ENCODE results near the gene TLE1.
"Not testable (repeated sequence)": the region's sequence is repeated elsewhere in the genome, so short reads cannot be mapped to it uniquely, and the experiment has no call there.

Gene TLE1

DNA sequence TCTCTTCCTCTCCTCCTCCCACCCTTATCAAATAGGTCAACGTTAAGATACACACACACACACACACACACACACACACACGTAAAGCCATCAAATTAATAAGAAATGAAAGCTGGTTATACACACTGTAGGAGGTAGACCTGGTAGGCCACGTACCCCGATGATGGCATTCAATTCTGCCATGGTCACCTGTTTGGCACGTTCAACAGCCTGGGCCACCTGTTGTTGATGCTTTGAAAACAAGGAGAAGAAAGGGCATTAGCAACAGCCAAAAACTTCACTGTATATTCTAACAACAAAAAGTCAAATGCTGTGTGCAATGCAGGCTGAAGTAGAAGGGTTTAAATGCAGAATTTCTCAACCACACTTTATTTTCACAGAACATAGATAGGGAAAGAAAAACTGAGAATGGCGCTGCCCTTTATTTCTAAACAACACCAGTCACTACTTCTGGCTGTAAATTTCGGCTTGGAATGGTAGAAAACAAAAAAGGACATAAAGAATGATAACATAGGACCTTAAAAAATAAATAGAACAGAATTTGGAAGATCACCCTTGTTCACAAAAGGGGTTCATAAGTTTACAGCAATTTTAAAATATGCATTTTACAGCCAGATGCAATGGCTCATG lies 37.2 kb downstream of the TLE1 start:
- no peak for DNase-seq

DNA sequence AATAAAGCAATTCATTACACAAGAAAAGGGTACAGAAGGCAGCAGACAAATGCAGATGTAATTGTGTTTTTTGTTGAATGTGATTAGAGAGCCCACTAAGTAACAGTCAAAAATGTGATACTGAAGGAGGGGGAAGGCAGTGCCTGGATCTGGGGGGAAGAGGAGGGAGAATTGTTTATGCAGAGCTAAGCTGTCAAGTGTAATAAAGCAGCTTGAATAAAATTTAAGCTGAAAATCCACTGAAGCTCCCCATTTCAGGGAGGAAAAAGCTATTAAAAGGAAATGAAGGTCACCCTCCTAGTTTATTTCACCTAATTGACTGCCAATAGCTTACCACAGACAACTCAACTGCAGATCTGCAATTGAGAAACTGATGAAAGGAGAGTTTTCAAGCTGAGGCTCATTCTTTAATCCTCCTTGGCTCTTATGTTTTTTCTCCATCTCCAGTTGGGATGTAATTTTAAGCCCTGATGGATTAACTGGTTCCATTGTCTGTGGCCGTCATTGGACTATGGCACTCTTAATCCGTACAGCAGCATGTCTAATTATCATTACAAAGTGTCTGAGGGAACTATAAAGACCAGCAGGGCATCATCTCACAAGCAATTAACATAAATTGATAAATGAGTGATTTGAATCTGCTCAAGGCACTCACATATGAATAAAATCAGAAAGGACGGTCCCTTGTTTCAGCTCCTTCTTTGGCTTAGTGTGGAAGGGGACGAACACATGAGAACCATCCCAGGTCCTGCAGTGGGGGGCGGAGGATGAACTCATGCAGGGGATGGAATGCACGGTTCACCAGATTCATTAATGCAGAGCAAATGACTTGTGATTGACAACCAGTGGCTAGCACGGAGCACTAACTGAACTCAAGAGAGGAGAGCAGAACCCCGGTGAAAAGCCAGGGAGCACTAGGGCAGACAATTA lies 38.5 kb downstream of the TLE1 start:
- no peak for DNase-seq

DNA sequence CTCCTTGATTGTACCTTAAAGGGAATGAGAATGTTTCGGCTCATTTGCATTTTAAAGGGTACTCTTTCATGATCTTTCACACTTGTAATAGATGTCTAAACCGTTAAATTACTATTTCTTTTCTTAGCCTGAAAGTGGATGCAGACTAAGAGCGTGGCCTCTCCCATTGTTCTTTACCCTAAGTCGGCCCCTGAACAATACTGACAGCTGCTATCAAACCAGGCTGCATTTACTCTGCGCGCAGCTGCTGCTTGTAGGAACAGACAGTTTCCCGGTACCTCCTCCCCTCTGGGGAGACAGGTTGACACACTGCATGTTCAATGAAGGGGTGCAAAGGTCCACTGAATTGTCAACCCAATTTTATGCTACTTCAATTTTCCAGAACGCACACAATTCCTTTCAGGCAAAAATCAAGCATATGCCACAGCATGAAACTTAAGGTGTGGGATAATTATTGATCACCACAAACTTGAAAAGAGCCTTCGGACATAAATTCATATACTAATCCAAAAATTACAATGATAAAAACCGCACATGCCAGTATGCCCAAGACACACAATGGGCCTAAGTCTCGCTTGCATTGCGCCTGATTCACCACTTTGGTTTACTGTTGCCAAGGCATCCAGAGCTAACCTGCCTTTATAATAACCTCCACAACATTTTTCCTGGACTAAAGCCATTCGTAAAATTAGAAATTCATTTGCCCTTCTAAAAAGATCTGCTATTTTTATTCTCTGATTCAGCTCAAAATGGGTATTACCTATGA lies 39.7 kb downstream of the TLE1 start:
- DNase-seq = no peak

GRCh38 chr9:81648891-81649290 lies 40.5 kb downstream of the TLE1 start:
- no peak for DNase-seq

DNA sequence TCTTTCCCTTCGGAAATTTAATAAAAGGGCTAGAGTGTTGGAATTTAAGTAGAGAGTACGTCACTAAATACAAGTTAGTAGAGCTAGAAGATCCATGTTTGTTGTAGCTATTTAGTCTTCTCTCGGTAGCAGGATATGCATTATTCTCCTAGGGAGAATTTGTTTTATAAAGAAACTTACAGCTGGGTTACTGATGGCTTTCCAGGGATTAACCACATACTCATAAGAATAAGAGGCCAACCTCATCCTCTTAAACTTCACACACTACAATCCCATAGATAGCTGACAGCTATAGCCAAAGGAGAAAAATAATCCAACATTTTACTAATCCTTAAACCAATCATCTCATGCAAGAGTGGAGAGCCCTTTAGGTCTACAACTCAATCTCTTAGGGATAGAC lies 43.0 kb downstream of the TLE1 start:
- DNase-seq = no peak

- DNase-seq = not testable (repeated sequence)
These were observed 44.8 kb downstream of the TLE1 start for GRCh38 chr9:81644513-81644912.

- peak; percentile 68 for DNase-seq
These were observed 52.1 kb downstream of the TLE1 start for GRCh38 chr9:81637276-81637675.

DNA sequence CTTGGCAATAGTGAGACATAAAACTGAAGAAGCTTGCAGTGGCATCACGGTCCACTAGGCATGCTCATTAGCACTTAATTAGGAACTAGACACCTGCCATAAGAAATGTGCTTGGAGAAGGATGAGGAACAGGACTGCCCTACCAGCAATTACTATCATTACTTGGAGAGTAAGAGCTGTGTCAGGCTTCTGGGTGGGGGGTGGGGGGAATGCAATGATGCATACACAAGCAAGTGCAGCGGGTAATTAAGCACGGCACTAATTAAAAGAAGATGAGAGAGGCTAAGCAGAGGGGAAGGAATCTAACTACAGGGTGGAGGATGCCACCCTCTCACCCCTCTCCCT lies 53.1 kb downstream of the TLE1 start:
- no peak for DNase-seq

DNA sequence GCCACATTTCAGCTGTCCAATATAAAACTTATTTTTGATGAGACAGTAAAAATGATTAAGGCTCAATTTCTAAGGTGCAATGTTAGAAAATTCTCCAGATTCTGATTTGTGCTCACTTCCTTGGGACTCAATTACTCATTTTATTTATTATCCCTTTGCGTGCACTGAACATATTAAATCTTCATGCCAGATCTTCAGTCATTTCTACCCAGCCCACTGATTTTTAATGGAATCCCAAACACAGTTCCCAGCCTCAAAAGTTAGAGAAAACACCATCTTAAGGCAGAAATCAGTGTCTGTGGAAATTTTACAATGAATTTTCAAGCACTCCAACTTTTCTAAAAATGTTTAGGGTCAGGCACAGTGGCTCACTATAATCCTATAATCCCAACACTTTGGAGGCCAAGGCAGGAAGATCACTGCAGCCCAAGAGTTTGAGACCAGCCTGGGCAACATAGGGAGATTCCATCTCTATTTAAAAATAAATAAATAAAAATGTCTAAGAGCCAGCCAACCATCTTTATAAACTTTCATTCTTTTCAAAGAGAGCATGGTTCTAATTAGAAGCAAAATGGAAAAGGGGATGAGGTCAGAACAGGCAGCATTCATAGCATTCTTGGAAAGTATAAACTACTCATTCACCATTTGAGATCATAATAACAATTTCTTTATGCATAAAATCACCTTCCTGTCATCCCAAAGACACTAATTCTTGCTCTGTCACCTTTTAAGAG lies 53.7 kb downstream of the TLE1 start:
- no peak for DNase-seq

GRCh38 chr9:81634915-81635516 lies 54.3 kb downstream of the TLE1 start:
- DNase-seq = no peak

DNA sequence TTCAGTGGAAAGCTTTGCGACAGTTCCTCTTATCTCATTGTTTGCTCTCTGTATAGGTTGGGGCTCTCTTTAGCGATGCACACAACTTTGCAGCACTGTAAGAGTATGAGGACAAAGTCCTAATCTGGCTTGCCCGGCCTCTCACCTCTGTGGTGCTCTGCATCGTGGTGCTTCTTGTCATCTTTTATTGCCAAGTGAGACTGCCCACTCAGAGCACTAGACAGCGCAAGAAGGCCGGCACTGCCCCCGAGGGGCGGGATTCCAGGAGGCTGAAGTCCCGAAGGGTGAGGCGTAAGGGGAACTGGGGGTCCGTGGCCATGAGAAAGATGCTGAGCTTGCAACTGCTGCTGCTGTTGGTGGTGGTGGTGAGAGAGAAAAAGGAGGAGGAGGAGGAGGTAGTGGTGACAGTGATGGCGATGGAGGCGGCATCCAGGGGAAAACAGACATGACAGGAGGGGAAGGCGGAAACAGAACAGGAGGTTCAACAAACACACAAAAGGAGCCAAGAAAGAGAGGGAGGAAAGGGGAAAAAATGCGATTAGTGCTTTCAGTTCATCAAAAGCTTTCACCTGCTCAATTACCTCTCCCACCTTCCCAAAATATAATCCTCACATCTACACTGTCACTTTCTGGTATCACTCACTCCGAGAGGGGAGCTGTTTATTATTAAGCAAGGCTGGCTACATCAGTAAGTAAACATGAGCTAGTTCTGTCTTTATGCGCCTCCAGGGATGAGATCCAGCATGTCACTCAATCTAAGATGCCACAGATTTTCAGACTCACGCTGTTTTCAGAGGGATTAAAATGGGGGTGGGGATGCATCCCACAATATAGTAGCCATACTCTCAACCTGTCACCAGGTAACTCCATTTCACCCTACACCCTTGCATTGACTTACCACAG lies 55.1 kb downstream of the TLE1 start:
- DNase-seq = no peak

- no peak for DNase-seq
These were observed 56.7 kb downstream of the TLE1 start for GRCh38 chr9:81632599-81632998.

DNA sequence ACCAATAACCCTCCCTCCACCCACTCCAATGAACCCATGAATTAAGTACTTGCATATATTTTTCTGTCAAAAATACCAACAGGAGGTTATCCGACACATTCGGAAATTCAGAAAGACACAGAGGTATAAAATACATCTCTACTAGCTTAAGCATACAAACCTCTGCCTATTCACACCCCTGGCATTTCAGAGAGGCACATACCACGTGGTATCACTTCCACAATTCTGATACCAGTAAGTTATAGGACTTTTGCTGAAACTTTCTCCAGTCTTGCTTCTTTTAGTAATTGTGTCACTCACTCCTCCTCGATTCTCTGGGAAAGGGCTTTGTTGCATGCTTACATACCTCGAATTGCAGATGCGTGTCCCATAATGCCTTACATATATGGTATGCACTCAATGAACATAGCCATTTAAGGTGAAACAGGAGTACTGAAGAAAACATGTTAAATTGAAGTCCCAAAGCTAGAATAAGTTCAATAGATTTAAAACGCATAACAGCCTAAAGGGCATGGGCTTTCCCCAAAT lies 58.1 kb downstream of the TLE1 start:
- no peak for DNase-seq

- no peak for DNase-seq
These were observed 59.9 kb downstream of the TLE1 start for GRCh38 chr9:81629440-81629839.

GRCh38 chr9:81628897-81629296 lies 60.5 kb downstream of the TLE1 start:
- DNase-seq = no peak

GRCh38 chr9:81627481-81627880 lies 61.9 kb downstream of the TLE1 start:
- no peak for DNase-seq

DNA sequence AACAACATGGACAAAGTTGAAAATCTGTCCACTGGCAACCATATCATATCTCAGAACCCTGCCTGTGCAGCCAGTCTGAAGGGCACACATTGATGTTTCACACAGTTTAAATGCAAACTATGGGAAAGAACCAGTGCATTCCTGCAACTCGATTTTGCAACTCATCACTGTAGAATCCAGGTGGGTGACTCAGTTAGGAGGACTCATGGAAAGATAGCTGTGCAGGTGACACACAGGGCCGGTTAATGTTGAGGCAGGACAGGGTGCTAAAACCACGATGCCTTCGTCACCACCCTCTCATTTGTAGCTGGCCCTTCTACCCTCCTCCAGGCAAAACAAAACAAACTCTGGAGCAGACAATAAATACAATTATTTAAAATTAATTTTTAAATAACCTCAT lies 62.8 kb downstream of the TLE1 start:
- DNase-seq = no peak

- no peak for DNase-seq
These were observed 63.4 kb downstream of the TLE1 start for GRCh38 chr9:81625969-81626368.

DNA sequence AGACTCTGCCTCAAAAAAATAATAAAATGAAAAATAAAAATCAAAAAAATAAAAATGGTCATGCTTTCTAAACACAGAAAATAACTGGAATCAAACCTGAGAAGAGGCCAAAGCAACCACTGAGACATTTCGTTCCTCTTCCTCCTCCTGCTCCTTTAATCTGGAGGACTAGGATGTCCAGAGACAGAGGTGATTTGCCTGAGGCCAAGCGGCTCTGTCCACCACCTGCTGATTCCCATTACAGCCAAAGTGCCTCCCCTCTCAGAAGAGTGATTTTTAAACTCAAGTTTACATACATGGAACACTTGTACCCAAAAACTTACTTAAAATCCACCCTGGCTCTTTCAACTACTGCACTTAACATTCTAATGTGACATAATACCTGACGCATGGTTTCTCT lies 65.6 kb downstream of the TLE1 start:
- DNase-seq = no peak

DNA sequence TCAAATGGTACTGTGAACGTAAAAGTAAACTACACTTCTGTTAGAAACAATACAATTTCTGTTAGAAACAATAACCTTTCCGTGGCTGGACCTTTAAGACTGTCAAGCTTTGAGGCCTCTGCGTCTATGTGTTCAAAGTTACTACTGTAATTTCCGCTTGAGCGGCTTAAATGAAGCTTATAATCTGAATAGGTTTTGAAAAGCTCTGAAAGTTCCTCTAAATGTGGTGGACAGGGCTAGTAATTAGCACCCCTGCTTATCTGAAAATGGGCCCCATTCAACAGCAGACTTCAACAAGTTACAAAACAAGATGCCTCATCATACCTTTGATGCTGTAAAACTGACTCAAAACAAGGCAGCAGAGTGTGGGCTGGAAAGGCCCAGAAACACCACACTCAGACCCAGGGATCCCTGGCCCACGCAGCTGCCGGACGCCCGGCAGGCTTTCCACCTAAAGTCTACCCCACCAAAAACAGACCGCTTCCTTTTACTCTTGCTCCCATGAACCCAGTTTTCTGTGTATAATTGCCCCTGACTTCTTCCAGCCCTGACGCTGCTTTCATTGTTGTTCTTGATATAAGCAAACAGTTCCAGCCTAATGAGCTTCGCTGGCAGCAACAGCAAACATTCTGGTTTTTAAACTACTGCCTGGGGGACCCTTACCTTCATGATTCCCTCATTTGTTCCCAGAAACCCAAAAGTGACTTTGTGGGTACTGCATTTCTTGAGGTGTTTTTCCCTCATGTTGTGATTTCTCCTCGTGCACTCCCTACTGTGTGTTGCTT lies 66.7 kb downstream of the TLE1 start:
- no peak for DNase-seq
